ENCODE results near the gene PRKN.

- TF ChIP-seq CTCF (IDR thresholded peaks at IDR 0.05; ENCODE audit: extremely low read depth in 1 of 2, insufficient read depth in 1 of 2, low read depth in 1 of 2, low read length in 2 of 2), result no peak
- TF ChIP-seq POLR2AphosphoS5 (IDR thresholded peaks at IDR 0.05; ENCODE audit: insufficient read depth, low read depth, low read length), result no peak
- no peak for TF ChIP-seq POLR2A (IDR thresholded peaks at IDR 0.05; ENCODE audit: low read depth, low read length)
- TF ChIP-seq EZH2 (IDR thresholded peaks at IDR 0.05; ENCODE audit: borderline replicate concordance, low read depth, low read length, severe bottlenecking), result no peak
- TF ChIP-seq MAX (IDR thresholded peaks at IDR 0.05; ENCODE audit: insufficient read depth, insufficient read length), result no peak
These were observed 1026.5 kb downstream of the PRKN start for GRCh38 chr6:161701056-161701455.

Data from endothelial cell of umbilical vein (primary cell).